H1 (cell line): ENCODE measurements around the gene CORO6. TPM values are rescaled to one million over a fixed set of nuclear protein-coding genes. Genes with fewer than 3 reads are reported as not detected.

Source experiments
- polyA plus RNA-seq, 7 experiments: library from polyadenylated mRNA; depleted of rRNA in 3 of 7; stranded (reverse) in 5 of 7; unstranded in 2 of 7; fragments of >200 nt in 5 of 7; fragments of 200-250 nt in 2 of 7; gene quantifications; 1 replicate in 5 of 7; 2 replicates in 1 of 7; 4 replicates in 1 of 7; pipeline versions ENCODE4 v1.2.1 to v1.2.3, GENCODE V29; 2011 to 2013; ENCODE audit warnings: missing spikeins in 2 of 7, mixed read lengths in 2 of 7
- small RNA-seq: library from polyadenylated mRNA; stranded (forward); fragments of <200 nt; extraction: miRNeasy Mini kit (QIAGEN cat#:217004); gene quantifications from one replicate; pipeline ENCODE3, GENCODE V24; 2013; ENCODE audit not compliant: insufficient read depth
- total RNA-seq: library from RNA; stranded (reverse); fragmentation: NEBNext Ultra II Directional; extraction: Animal tissue kit (Norgen Biotek cat#: 25700); gene quantifications from 2 replicates; pipeline ENCODE4 v1.2.1, GENCODE V29; 2021

Gene CORO6
- total and polyA plus RNA-seq, 2 of the 8 experiments (the other 6 are each of a cell fraction or from before 2014, with no cell fraction given) = 2.5 to 8.6 TPM

Small RNA genes lying within 50 kb of the gene (small RNA-seq; reads per million reads assigned to genes)
- gene RNU6-920P = not detected

Other genes with a start within 250 kb of the CORO6 start
- 90.6 and 93.8 TPM in 2 replicates for gene TAOK1, start 232.5 kb downstream of the CORO6 start, total RNA-seq
- gene TAOK1, start 232.5 kb downstream of the CORO6 start, polyA plus RNA-seq (2011; rRNA removed) = 8.2 and 12.2 TPM in 2 replicates
- 1.6 and 1.7 TPM in 2 replicates for gene ABHD15, start 55.9 kb downstream of the CORO6 start, total RNA-seq
- 0.88 and 1.2 TPM in 2 replicates for gene ABHD15, start 55.9 kb downstream of the CORO6 start, polyA plus RNA-seq (2011; rRNA removed)
- gene TP53I13, start 54.2 kb downstream of the CORO6 start, total RNA-seq = 21.1 and 22.4 TPM in 2 replicates
- gene TP53I13, start 54.2 kb downstream of the CORO6 start, polyA plus RNA-seq (2011; rRNA removed) = 35.7 and 42.6 TPM in 2 replicates
- 60.6 and 62.4 TPM in 2 replicates for gene GIT1, start 33.3 kb downstream of the CORO6 start, total RNA-seq
- gene GIT1, start 33.3 kb downstream of the CORO6 start, polyA plus RNA-seq (2011; rRNA removed) = 63.0 and 80.7 TPM in 2 replicates
- gene ANKRD13B, start 29.8 kb downstream of the CORO6 start, total RNA-seq = 41.0 and 48.5 TPM in 2 replicates
- gene ANKRD13B, start 29.8 kb downstream of the CORO6 start, polyA plus RNA-seq (2011; rRNA removed) = 16.4 and 30.3 TPM in 2 replicates